BLaER1 treated with 17β-estradiol and CSF1 and Interleukin-3, amounts not matched to agents 10 nM and 100 nM (cell line): ENCODE results near the gene SPOP.
A peak's percentile ranks its signal among the peaks of the same experiment; 100 is the strongest.

Experiments
- H3K27ac ChIP-seq, 11 experiments: shearing (Covaris generic); formaldehyde crosslinking; 2 replicates each; pipeline ENCODE4 v1.8.1; 2022
- H3K27me3 ChIP-seq, 11 experiments: shearing (Covaris generic); formaldehyde crosslinking; 2 replicates each; pipeline ENCODE4 v1.8.1; 2022
- H3K36me3 ChIP-seq, 11 experiments: shearing (Covaris generic); formaldehyde crosslinking; 2 replicates each; pipeline ENCODE4 v1.8.1; 2022
- H3K4me1 ChIP-seq, 10 experiments: shearing (Covaris generic); formaldehyde crosslinking; 2 replicates each; pipeline ENCODE4 v1.8.1; 2022
- H3K4me2 ChIP-seq, 11 experiments: shearing (Covaris generic); formaldehyde crosslinking; 2 replicates each; pipeline ENCODE4 v1.8.1; 2022
- H3K4me3 ChIP-seq, 10 experiments: shearing (Covaris generic); formaldehyde crosslinking; 2 replicates each; pipeline ENCODE4 v1.8.1; 2022
- H3K9ac ChIP-seq, 11 experiments: shearing (Covaris generic); formaldehyde crosslinking; 2 replicates each; pipeline ENCODE4 v1.8.1; 2022
- H3K9me3 ChIP-seq, 11 experiments: shearing (Covaris generic); formaldehyde crosslinking; replicated peaks in 1 of 11; 2 replicates each; pipeline ENCODE4 v1.8.1; 2022
- H4K20me1 ChIP-seq, 11 experiments: shearing (Covaris generic); formaldehyde crosslinking; 2 replicates each; pipeline ENCODE4 v1.8.1; 2022
- Cebpa-rat ChIP-seq, 11 experiments: shearing (Covaris generic); IDR thresholded peaks; 2 replicates each; pipeline ENCODE4 v1.8.1; 2022

Gene SPOP

GRCh38 chr17:49630113-49630900 is 47.6 kb downstream of the SPOP start:
- H3K9me3 ChIP-seq = no peaks in the 10 kb centered on the region
- H3K4me1 ChIP-seq = peaks cover 0 to 22% (median 10%) of the 10 kb centered on the region in 10 experiments; a peak in 9 of 20 replicates
- H3K27ac ChIP-seq = no peak overlapping the region
- H3K9ac ChIP-seq = no peak overlapping the region
- H3K36me3 ChIP-seq = peaks cover 0 to 20% (median 11%) of the 10 kb centered on the region in 11 experiments; a peak in 11 of 22 replicates
- TF ChIP-seq Cebpa-rat (IDR thresholded peaks at IDR 0.05) = no peak
- H3K4me2 ChIP-seq = no peak overlapping the region
- no peaks in the 10 kb centered on the region for H3K27me3 ChIP-seq
- H3K4me3 ChIP-seq = no peak overlapping the region
- H4K20me1 ChIP-seq = peaks cover 17 to 99% (median 51%) of the 10 kb centered on the region in 11 experiments; a peak in 18 of 22 replicates

GRCh38 chr17:49629447-49629846 is 48.5 kb downstream of the SPOP start:
- Histone ChIP-seq H3K4me3 (no peak overlapping the region), H3K36me3 (peaks cover 0 to 29% (median 13%) of the 10 kb centered on the region in 11 experiments; a peak in 12 of 22 replicates), H3K9ac (no peak overlapping the region), H4K20me1 (peaks cover 20 to 99% (median 47%) of the 10 kb centered on the region in 11 experiments; a peak in 18 of 22 replicates), H3K27me3 (no peaks in the 10 kb centered on the region), H3K9me3 (no peaks in the 10 kb centered on the region), H3K4me2 (no peak overlapping the region), H3K4me1 (peaks cover 0 to 14% (median 9%) of the 10 kb centered on the region in 10 experiments; a peak in 9 of 20 replicates), H3K27ac (no peak overlapping the region)
- TF ChIP-seq Cebpa-rat (IDR thresholded peaks at IDR 0.05) = no peak

- Histone ChIP-seq H3K4me2 (no peak overlapping the region), H3K4me1 (peaks cover 0 to 10% (median 0%) of the 10 kb centered on the region in 10 experiments; a peak in 4 of 20 replicates), H3K9me3 (no peaks in the 10 kb centered on the region), H3K27me3 (no peaks in the 10 kb centered on the region), H3K27ac (no peak overlapping the region), H3K9ac (no peak overlapping the region), H3K36me3 (peaks cover 31 to 64% (median 47%) of the 10 kb centered on the region in 11 experiments), H3K4me3 (no peak overlapping the region), H4K20me1 (peaks cover 18 to 85% (median 31%) of the 10 kb centered on the region in 11 experiments; a peak in 17 of 22 replicates)
- TF ChIP-seq Cebpa-rat (IDR thresholded peaks at IDR 0.05) = no peak
Observed at GRCh38 chr17:49624896-49625295, 53.0 kb downstream of the SPOP start.

- Histone ChIP-seq H3K4me1 (peaks cover under 1 to 27% (median 15%) of the 10 kb centered on the region in 10 experiments), H4K20me1 (peaks cover 6 to 75% (median 22%) of the 10 kb centered on the region in 11 experiments; a peak in 14 of 22 replicates), H3K9ac (no peak overlapping the region), H3K36me3 (peaks cover 56 to 91% (median 74%) of the 10 kb centered on the region in 11 experiments), H3K27ac (no peak overlapping the region), H3K27me3 (no peaks in the 10 kb centered on the region), H3K4me3 (no peak overlapping the region), H3K4me2 (no peak overlapping the region), H3K9me3 (no peaks in the 10 kb centered on the region)
- TF ChIP-seq Cebpa-rat (IDR thresholded peaks at IDR 0.05) = no peak
Observed at GRCh38 chr17:49621946-49622529, 55.9 kb downstream of the SPOP start.

- no peak for TF ChIP-seq Cebpa-rat (IDR thresholded peaks at IDR 0.05)
- no peak overlapping the region for H3K9ac ChIP-seq
- peaks cover 6 to 75% (median 25%) of the 10 kb centered on the region in 11 experiments; a peak in 16 of 22 replicates for H4K20me1 ChIP-seq
- H3K36me3 ChIP-seq = peaks cover 56 to 93% (median 74%) of the 10 kb centered on the region in 11 experiments
- H3K27me3 ChIP-seq = no peaks in the 10 kb centered on the region
- no peaks in the 10 kb centered on the region for H3K9me3 ChIP-seq
- H3K4me3 ChIP-seq = no peak overlapping the region
- peaks cover 7 to 33% (median 22%) of the 10 kb centered on the region in 10 experiments for H3K4me1 ChIP-seq
- H3K27ac ChIP-seq = no peak overlapping the region
- H3K4me2 ChIP-seq = no peak overlapping the region
Observed at GRCh38 chr17:49621420-49621819, 56.5 kb downstream of the SPOP start.

GRCh38 chr17:49618028-49618611 is 59.8 kb downstream of the SPOP start:
- no peaks in the 10 kb centered on the region for H3K9me3 ChIP-seq
- H3K36me3 ChIP-seq = peaks cover 76 to 98% (median 93%) of the 10 kb centered on the region in 11 experiments
- no peaks in the 10 kb centered on the region for H3K27me3 ChIP-seq
- peaks cover 9 to 39% (median 26%) of the 10 kb centered on the region in 10 experiments for H3K4me1 ChIP-seq
- no peak for TF ChIP-seq Cebpa-rat (IDR thresholded peaks at IDR 0.05)
- H3K27ac ChIP-seq = no peak overlapping the region
- H4K20me1 ChIP-seq = peaks cover 0 to 69% (median 17%) of the 10 kb centered on the region in 11 experiments; a peak in 15 of 22 replicates
- peak overlapping the region in 6 of 11 experiments; percentile 0 to 58 (median 38); a peak in 9 of 22 replicates for H3K4me2 ChIP-seq
- no peak overlapping the region for H3K9ac ChIP-seq
- no peak overlapping the region for H3K4me3 ChIP-seq

- Histone ChIP-seq H3K27me3 (no peaks in the 10 kb centered on the region), H3K4me3 (no peak overlapping the region), H3K9me3 (no peaks in the 10 kb centered on the region), H3K27ac (no peak overlapping the region; a peak in 1 of 22 replicates), H4K20me1 (peaks cover 0 to 66% (median 13%) of the 10 kb centered on the region in 11 experiments; a peak in 15 of 22 replicates), H3K36me3 (peaks cover 75 to 98% (median 93%) of the 10 kb centered on the region in 11 experiments), H3K4me2 (peak overlapping the region; percentile 33 to 78 (median 53); a peak in 20 of 22 replicates), H3K4me1 (peaks cover 9 to 34% (median 24%) of the 10 kb centered on the region in 10 experiments), H3K9ac (no peak overlapping the region)
- TF ChIP-seq Cebpa-rat (IDR thresholded peaks at IDR 0.05) = no peak
Observed at GRCh38 chr17:49616601-49617131, 61.2 kb downstream of the SPOP start.

- Histone ChIP-seq H3K4me1 (peaks cover 9 to 36% (median 24%) of the 10 kb centered on the region in 10 experiments), H3K27me3 (no peaks in the 10 kb centered on the region), H3K9me3 (no peaks in the 10 kb centered on the region), H3K4me3 (no peak overlapping the region), H3K36me3 (peaks cover 75 to 98% (median 93%) of the 10 kb centered on the region in 11 experiments), H3K27ac (no peak overlapping the region), H3K4me2 (peak overlapping the region in 4 of 11 experiments; percentile 38 to 58 (median 58); a peak in 5 of 22 replicates), H4K20me1 (peaks cover 0 to 64% (median 13%) of the 10 kb centered on the region in 11 experiments; a peak in 15 of 22 replicates), H3K9ac (no peak overlapping the region)
- TF ChIP-seq Cebpa-rat (IDR thresholded peaks at IDR 0.05) = no peak
Observed at GRCh38 chr17:49616086-49616485, 61.8 kb downstream of the SPOP start.
